ENCODE measurements around the gene TPTE2.
"Not testable (repeated sequence)": the region's sequence is repeated elsewhere in the genome, so short reads cannot be mapped to it uniquely, and the experiment has no call there.

TPTE2 gene

DNA sequence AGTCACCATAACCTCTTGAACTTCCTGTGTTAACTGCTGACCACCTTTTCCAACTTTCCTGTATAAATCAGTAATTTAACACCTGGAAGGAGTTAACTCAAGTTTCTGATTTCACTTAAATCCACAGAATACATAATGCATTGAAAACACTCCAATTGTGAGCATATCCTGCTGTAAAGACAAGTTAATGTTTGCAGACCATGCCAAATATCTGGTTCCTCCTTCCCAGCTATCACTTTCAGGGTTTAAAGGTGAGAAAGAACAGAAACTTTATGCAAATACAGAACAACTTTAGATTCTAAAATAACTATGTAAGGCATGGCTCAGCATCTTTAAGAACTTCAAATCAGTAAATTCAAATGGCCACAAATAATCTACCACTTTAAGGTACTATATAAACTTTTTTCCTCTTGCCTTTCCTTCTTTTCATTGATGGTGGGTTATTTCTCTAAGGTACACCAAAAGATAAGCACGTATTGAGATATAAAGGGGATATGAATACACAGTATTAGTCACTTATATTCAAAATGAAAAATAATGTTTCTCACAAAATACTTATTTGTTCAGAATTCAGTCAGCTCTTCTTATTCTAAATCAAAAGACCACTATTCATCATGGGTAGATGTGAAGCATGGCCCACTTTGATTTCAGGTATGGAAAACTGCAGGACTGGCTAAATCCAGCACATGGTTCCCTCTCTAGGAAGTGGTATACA is 6.6 kb upstream of the TPTE2 start:
- DNase-seq (ENCODE audit: low spot score): no peak

DNA sequence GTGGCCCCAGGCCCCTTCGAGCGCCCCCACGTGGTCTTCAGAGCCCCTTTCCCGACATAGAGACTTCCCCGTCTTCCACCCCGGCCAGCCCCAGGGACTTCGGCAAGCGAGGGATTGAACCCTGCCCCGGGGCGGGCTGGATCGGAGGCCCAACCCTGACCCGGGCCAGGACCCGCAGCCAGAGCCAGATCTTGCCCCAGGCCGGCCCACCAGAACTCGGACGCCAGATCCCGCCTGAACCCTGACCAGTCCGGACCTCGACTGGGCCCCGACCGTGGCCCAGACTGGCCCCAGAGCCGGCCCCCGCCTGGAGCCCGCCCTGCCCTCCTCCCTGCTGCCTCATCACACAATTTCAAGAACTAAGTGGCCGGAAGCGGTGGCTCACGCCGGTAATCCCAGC is 253 bp upstream of the TPTE2 start:
- DNase-seq (ENCODE audit: low spot score): no peak

DNA sequence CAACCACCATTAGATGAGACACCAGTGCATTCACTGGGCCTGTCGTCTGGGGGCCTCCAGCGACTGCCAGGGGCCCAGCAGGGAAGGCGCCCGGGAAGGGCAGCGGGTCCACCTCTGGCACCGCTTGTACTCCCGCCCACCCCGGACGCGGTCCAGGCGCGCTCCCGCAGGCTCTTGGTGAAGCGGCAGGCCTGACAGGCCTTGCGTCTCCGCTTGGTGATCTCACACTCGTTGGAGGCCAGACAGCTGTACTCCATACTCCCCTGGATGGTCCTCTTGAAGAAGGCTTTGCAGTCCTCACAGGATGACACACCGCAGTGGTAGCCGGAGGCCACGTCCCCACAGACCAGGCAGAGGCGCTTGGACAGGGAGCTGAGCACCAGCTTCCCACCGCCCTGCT is 660 bp downstream of the TPTE2 start:
- not testable (repeated sequence) for DNase-seq (ENCODE audit: low spot score)

DNA sequence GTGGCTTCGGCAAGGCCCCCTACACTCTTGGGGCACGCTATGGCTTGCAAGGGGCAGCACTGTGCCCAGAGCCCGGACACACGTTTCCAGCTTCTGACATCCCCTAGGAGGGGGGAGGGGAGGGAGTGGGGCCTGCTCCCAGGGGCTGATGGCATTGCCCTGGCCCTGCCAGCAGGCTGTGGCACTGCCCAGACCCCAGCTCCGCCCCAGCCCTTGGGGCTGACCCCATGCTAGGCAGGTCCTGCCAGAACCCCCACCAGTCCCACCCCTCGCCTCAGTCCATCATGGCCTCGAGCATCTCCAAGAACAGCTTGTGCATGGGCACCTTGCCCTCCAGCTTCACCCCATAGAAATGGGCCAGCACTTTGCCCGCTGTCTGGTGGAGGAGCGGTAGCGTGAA is 1.6 kb downstream of the TPTE2 start:
- not testable (repeated sequence) for DNase-seq (ENCODE audit: low spot score)

DNA sequence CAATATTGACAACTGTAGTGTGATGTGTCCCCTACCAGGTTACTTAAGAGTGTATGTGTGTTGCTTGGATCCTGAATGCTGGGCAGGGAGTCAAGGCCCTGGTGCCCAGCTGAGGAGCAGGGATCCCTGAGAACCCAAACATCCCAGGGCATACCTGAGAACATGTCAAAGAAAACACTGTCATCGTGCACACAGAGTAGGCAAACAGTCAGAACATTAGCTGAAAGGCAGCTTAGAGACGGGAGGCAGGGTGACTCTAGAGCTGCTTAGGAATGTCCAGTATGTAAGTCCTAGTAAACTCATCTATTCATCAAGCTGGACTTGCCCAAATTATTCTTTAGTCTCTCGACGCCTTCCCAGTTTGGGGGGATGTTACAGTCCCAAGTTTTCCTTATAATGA is 4.0 kb downstream of the TPTE2 start:
- DNase-seq (ENCODE audit: low spot score): not testable (repeated sequence)

DNA sequence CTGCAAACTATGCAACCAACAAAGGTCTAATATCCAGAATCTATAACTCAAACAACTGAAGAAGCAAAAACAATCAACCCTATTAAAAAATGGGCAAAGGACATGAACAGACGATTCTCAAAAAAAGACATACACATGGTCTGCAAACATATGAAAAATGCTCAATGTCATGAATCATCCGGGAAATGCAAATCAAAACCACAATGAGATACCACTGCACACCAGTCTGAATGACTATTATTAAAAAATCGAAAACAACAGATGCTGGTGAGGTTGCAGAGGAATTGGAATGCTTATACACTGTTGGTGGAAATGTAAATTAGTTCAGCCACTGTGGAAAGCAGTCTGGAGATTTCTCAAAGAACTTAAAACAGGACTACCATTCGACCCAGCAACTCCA is 12.1 kb downstream of the TPTE2 start:
- not testable (repeated sequence) for DNase-seq (ENCODE audit: low spot score)

DNA sequence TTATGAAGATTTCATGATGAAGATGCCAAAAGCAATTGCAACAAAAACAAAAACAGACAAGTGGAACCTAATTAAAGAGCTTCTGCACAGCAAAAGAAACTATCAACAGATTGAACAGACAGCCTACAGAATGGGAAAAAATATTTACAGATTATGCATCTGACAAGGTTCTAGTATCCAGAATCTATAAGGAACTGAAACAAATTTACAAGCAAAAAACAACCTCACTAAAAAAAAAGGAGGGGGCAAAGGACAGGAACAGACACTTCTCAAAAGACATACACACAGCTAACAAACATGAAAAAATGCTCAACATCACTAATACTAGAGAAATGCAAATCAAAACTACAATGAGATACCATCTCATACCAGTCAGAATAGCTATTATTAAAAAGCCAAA is 35.7 kb downstream of the TPTE2 start:
- DNase-seq (ENCODE audit: low spot score): not testable (repeated sequence)

DNA sequence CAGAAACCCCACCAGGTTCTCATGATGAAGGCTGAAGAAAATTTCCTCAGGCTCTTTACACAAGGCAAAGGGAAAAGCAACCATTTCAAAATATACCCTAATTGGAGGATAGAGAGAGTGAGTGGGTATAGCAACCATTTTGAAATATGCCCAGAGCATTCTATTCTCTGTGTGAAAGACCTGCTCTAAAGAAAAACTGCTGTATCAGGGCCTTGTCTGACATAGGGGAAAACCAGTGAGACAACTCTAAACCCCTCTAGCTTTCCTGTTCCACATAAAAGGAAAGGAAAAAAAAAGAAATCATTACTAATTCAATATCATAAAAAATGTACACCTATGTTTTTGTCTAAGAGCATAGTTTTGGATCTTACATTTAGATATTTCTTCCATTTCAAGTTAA is 42.3 kb downstream of the TPTE2 start:
- no peak for DNase-seq (ENCODE audit: low spot score)

DNA sequence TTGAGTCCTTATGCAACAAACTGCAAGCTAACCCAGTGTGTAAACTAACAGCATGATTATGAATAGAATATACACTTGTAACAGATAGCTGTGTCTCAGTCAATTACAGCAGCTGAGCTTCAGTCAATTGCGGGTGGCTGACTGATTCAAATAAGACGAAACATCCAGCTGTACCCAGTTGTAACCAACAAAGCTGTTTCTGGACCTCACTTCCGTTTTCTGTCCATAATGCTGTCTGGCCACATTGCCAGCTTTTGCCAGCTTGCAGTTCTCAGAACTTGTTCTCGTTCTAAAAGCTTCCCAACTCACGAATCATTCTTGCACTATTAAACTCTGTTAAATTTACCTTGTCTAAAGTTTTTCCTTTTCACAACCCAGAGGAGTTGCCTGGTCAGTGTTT is 53.7 kb downstream of the TPTE2 start:
- DNase-seq (ENCODE audit: low spot score): peak; percentile 2

DNA sequence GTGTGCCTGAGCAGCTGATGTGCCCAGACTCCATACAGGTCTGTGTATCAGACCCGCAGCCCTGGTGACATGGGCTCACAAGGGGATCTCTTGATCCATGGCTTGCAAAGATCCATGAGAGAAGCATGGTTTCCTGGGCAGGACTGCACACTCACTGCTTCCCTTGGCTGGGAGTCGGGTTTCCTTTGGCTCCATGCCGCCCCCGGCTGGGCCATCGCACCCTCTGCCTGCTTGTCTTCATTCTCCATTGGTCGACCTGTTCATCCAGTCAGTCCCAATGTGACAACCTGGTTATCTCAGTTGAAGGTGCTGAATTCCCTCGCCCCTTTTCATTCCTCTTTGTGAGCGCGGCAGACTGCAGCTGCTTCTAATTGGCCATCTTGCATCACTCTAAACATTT is 101.2 kb downstream of the TPTE2 start:
- not testable (repeated sequence) for DNase-seq (ENCODE audit: low spot score)

DNA sequence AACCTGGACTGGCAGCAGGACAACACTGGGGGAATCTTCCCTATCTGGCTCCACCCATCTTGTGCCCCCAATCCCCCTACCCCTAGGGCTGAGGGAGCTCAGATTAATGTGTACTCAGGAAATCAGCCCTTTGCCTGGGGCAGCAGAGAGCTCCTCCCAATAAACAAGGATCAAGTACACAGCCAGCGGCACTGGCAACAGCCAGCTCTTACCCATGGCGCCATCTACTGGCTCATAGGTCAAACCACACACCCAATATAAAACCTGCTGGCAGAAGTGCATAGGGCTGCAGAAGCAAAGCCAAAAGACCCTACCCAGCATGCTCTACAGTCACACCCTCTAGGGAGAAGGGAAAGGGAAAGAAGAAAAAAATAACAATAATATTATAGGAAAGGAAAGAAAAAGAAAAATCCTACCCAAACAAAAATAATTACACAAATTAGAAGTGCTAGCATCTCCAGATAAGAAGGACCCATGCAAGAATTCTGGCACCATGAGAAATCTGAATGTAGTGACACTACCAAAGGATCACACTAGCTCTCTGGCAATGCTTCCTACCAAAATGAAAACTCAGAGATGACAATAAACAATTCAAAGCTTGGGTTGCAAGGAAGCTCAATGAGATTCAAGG is 122.2 kb downstream of the TPTE2 start:
- DNase-seq (ENCODE audit: low spot score): peak; percentile 49

DNA sequence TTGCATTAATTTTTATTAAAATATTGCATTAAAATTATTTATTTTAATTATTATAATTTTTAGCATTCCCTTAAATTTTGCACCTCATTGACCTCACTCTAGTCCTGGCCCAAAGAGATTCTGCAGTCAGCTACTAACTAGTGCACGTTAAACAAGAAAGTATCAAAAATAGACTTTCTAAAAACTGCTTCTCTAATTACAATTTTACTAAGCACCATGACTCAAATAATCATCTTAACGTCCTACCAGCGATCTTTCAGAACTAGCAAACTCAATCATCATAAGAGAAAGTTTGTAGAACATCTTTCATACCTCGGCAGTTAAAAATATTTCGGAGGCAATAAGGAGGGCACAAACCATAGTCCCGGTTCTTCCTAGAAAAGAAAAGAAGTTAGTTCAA is 123.6 kb downstream of the TPTE2 start:
- DNase-seq (ENCODE audit: low spot score): not testable (repeated sequence)

DNA sequence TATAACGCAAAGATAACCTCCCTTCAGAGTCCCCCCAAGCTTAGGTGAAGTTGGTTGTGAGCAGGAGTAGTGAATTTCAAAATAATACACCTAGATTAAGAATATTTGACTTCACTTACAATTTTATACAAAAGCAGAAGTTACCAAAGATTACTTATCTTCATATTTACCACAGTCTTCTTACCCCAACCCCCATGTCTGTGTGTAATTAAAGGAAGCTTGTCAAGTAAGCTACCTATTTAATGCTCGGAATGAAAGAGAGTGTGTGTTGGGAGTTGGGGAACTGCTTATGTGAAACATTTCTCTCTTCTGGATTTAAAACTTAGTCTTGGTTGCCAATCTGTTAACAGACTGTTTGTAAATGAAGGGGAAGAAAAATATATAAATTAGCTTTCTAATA is 139.1 kb downstream of the TPTE2 start:
- DNase-seq (ENCODE audit: low spot score): not testable (repeated sequence)

DNA sequence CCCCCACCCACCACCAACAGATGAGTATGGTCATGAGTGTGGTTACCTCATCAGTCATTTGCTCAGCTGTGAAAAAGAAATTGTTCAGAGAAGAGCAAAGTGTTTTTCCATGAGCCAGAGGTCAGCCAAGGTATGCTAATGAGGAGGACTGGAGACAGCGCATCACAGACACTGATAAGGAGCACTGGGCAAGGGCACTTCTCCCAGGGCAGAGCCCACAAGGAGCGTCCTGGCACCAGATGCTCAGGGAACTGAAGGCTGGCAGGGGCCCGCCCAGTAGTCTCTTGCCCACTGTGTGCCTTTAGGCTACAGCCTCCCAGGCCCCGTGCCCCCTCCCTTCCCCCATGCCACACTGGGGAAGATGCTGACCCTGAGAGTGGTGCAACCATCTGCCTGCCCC is 148.8 kb downstream of the TPTE2 start:
- DNase-seq (ENCODE audit: low spot score): not testable (repeated sequence)

DNA sequence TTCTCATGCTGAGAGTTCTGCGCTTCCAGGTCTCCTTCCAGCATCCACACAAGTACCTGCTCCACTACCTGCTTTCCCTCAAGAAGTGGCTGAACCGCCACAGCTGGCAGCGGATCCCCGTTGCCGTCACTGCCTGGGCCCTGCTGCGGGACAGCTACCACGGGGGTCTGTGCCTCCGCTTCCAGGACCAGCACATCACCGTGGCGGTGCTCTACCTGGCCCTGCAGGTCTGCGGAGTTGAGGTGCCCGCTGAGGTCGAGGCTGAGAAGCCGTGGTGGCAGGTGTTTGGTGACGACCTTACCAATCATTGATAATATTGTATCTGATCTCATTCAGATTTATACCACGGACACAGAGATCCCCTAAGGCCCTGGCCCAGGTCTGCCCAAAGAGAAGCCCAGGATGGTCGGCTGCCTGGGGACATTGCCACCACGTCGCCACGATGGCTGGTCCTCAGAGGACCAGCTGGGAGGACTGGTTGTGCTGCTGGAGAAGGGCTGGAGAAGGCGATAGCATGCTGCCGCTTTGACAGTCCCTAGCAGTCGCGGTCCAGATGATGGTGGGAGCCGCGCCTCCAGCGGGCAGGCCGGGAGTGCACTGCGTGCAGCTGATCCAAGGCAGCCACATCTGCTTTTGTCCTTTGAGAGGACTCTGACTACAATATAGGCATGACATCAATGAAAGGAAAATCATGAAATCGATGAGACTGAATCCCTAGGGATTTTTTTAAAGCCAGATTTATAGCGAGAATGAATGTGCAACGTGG is 178.4 kb downstream of the TPTE2 start:
- DNase-seq (ENCODE audit: low spot score): not testable (repeated sequence)

DNA sequence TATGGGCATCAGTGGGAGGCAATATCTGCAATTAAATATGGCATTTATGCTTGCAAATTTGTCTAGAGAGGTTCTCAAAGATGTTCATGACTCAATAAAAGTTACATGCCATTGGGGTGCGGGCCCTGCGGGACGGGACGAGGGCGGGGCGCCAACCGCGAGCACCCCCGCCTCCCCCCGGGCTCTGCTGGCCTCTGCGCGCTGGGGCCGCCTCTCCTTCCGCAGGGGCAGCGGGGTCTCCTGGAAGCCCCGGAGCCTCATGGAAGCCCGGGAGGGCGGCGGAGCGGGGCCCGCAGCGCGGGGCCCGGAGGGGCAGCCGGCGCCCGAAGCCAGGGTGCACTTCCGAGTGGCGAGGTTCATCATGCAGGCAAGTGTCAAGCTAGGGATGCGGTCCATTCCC is 179.2 kb downstream of the TPTE2 start:
- no peak for DNase-seq (ENCODE audit: low spot score)

Data from pons (tissue), 1 donor.